Endothelial cell of hepatic sinusoid (primary cell): ENCODE data around the gene SLX9.

Source experiments
- in situ Hi-C: cut with HindIII; loops from 2 replicates; pipeline ENCODE4 v1.10.0; 2017; ENCODE audit warnings: low sequenced_read_pairs

SLX9 gene

DNA sequence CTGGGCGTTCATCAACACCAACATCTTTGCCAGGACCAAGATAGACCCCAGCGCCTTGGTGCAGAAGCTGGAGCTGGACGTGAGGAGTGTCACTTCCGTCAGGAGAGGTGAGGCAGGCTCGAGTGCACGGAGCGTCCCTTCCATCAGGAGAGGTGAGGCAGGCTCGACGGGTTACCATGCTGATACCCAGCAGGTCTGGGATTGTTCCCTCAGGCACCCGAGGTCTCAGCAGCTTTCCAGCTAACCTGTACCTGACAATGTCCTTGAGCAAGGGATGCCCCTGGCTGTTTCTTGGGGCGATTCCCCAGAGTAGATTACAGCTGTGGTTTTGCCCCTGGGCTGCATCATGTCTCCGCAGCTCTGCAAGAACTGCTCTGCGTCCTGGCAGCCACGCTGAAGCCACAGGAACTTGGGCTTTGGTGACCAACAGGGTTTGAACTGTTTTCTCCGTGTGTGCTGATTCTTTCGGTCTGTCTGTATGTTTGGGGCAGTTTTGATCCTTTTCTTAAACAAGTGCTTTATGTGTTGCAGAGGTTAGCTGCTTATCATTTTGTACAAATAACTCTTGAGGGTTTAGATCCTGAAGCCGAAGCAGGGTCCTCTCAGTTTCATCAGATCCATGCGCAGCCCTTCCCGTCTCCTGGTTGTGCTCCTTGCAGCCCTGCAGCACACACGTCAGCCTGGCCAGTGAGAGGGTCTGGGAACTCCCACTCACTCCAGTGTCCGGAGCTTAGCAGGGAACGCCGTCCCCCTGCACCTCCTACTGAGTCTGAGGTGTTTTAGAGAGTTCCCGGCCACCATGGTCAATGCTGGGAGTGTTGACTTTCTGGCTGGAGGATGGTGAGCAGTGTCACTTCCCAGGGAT is 4.1 kb downstream of the SLX9 start:
- in situ Hi-C loops, result loop anchor here (10.0 kb wide), 1 partner anchor 139 kb away; the partner anchor contains the start of gene UBE2G2

- in situ Hi-C loops, result loop anchor here (10.0 kb wide), 1 partner anchor 140 kb away; the partner anchor contains the start of gene UBE2G2
These were observed 4.8 kb downstream of the SLX9 start for GRCh38 chr21:44944596-44944995.

GRCh38 chr21:44946254-44947041 is 6.6 kb downstream of the SLX9 start:
- in situ Hi-C loops, result loop anchor here (5.0 to 10.0 kb wide), 2 partner anchors 142 to 181 kb away; partner anchors contain the start of gene UBE2G2

DNA sequence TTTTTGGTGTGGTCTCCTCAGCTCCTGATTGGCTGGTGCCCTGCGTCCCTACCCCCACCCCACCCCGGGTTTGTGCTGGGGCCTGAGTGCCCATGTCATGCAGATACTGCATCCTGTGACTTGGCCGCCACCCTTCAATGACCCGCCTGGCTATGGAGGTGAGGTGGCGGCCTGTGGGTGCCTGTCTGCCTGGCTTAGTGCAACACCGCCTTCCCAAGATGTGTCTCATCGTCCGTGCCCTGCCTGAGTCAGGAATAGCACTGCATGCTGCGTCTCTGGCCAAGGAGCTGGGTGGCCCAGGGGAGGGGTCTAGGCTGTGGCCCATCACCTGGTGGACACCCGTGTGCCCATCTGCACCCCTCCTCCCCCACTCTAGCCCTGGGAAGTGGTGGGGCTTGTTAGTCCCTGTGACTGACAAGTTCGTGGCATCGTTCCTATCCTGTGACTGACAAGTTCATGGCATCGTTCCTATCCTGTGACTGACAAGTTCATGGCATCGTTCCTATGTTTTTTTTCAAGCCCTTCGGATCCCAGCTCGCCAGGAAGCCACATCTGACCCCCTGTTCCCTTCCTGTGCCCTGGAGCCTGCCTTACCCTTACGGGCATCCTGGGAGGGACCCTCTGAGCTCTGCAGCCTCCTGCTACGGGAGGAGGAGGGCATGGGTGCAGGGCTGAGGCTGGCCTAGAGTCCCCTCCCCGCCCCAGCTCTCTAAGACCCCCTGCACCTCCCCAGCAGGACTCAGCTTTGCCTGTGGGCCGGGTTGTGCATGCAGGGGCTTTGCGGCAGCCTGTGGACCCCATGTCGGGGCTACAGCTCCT is 7.5 kb downstream of the SLX9 start:
- in situ Hi-C loops, result loop anchor here (5.0 to 10.0 kb wide), 2 partner anchors 143 to 180 kb away; partner anchors contain the start of gene UBE2G2

DNA sequence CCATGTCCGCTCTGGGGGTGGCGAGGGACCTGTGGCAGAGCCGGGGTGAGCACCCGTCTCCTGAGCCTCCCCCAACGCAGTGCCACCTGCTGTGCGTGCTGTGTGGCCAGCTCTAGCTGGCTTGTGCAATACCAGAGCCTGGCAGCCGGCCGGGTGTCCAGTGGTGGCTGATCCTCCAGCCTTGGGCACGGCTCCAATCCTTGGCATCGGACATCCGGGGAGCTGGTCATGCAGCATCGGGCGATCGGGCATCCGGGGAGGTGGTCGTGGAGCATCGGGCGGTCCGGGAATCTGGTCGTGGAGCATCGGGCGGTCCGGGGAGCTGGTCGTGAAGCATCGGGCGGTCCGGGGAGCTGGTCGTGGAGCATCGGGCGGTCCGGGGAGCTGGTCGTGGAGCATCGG is 8.1 kb downstream of the SLX9 start:
- in situ Hi-C loops, result loop anchor here (5.0 to 10.0 kb wide), 2 partner anchors 143 to 179 kb away; partner anchors contain the start of gene UBE2G2

GRCh38 chr21:44948426-44949120 is 8.7 kb downstream of the SLX9 start:
- in situ Hi-C loops, result loop anchor here (5.0 to 10.0 kb wide), 2 partner anchors 144 to 179 kb away; partner anchors contain the start of gene UBE2G2

- in situ Hi-C loops, result loop anchor here (5.0 to 10.0 kb wide), 2 partner anchors 144 to 178 kb away; partner anchors contain the start of gene UBE2G2
These were observed 9.4 kb downstream of the SLX9 start for GRCh38 chr21:44949161-44949778.

GRCh38 chr21:44949779-44950198 is 10.0 kb downstream of the SLX9 start:
- in situ Hi-C loops, result loop anchor here (5.0 to 10.0 kb wide), 2 partner anchors 145 to 178 kb away; partner anchors contain the start of gene UBE2G2

GRCh38 chr21:44950351-44950750 is 10.5 kb downstream of the SLX9 start:
- in situ Hi-C loops, result no loop called here

DNA sequence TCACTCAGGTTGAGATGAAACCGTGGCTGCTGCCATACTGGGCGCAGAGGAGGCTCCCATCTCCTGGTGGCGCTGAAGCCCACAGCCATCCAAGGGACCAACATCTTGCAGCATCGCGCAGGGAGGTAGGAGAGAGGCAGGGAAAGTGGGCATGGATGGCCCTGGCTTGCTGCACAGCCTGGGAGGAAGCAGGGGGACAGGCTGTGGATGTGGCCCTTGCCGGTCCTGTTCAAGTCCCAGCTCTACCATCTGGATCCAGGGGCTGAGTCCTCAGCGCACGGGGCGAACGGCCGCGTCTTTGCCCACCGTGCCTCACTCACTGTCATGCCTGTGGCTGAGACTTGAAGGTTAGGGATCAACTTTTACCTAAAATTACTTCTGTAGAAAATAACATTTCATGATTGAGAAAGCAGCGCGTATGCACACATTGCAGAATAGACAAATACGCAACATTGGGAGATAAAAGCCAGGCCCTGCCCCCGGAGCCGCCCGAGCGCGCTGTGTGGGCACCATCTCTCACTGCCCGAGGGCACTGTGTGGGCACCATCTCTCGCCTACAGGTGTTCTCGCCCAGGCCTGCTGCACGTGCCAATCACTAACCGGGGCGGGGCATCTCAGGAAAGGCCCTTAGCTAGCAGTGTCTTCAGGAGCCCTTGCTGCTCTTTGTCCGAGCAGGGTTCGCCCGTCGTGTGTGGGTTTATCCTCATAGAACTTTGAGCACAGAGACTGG is 11.5 kb downstream of the SLX9 start:
- in situ Hi-C loops, result no loop called here

DNA sequence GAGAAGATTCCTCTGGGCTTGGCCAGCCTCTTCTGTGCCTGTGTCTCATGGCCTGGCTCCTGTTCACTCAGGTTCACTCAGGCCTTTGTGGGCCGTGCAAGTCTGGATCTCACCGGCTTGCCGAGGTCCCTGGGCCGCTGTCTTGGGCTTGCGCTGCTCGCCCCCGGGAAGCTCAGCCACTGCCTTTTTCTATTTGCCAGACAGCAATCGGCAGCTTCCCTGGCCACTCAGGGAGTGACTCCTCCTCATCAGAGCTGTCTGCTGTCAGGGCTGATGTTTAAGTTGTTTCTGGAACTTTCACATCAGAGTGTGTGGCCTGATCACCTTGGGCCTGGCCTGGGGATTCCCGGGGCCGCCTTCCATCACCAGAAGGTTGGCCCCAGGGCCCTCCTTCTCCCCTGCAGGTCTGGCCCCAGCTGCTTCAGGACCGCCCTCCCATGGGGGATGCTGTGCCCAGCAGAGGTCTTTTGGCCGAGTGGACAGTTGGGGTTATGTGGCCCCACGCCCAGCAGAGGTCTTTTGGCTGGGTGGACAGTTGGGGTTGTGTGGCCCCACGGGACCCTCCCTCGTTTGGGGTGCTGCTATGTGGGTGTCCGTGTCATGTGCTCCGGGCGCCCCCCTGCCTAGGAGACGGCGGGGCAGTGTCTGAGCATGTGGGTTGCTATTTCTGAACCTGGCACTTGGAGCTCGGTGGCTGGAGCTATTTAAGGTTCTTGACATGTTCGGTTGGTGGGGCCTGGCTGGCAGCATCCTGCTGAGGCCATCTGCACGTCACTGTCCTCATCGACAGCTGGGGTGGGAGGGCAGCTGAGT is 12.5 kb downstream of the SLX9 start:
- in situ Hi-C loops, result no loop called here

DNA sequence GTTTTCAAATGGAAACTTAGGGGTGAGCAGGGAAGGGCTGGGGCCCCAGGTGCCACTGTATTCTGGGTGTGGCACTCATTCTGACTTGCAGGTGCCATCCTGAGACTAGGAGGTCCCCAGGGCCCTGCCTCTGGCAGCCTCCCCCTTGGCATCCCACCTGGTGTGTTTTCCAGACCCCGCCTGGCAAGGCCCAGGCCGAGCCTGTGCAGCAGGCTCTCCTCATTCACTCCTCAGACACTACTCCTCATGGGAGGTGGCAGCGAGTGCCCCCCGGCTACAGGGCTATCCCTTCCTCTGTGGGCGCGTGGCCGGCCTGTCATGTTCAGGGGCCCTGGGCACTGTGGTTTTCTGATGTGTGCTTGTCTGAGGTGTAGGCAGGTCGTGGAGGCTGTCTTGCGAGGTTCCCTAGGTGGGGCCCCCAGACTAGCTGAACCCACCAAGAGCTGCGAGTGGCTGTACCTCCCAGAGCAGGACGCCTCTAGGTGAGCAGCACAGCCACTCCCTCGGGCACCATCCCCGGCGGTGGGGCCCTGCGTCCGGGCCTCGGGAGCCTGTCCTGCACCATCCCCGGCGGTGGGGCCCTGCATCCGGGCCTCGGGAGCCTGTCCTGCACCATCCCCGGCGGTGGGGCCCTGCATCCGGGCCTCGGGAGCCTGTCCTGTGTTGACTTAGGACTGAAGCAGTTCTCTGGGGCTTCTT is 13.2 kb downstream of the SLX9 start:
- in situ Hi-C loops, result no loop called here

GRCh38 chr21:44953628-44954021 is 13.8 kb downstream of the SLX9 start:
- in situ Hi-C loops, result no loop called here

GRCh38 chr21:44954281-44954771 is 14.5 kb downstream of the SLX9 start:
- in situ Hi-C loops, result no loop called here

DNA sequence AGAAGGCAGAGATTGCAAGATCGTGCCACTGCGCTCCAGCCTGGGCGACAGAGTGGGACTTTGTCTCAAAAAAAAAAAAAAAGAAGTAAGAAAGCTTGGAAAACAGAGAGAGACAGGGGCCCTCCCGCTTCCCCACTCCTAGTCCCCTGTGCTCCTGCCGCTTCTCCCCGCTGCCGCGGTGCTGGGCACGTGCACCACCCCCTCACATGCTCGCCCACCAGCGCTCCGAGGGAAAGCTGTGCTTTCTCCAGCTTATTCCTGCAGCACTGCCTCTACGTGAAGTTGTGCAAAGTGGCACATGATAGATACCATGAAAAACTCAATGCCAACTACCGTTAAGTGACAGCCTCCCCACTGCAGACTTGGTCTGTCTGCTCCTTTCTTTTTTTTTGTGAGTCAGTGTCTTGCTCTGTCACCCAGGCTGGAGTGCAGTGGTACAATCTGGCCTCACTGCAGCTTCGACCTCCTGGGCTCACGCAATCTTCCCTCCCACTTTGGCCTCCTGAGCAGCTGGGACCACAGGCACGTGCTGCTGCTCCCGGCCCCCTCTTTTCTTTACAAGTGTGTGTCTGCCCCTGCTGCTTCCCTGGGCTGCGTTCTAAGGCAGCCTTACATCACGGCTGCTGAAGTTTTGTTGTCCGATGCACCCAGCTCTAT is 15.4 kb downstream of the SLX9 start:
- in situ Hi-C loops, result no loop called here

GRCh38 chr21:44955798-44956175 is 16.0 kb downstream of the SLX9 start:
- in situ Hi-C loops, result no loop called here
